Activated gamma-delta T cell treated with anti-CD3 and anti-CD28 coated beads, Interleukin-2, amount 50 U/mL, for 16 hours (primary cell): ENCODE data around the gene FGF11.

Source experiments
- DNase-seq: peaks from one replicate; pipeline ENCODE4 v3.0.0-alpha.2; 2020; ENCODE audit warnings: low read depth

The FGF11 gene

DNA sequence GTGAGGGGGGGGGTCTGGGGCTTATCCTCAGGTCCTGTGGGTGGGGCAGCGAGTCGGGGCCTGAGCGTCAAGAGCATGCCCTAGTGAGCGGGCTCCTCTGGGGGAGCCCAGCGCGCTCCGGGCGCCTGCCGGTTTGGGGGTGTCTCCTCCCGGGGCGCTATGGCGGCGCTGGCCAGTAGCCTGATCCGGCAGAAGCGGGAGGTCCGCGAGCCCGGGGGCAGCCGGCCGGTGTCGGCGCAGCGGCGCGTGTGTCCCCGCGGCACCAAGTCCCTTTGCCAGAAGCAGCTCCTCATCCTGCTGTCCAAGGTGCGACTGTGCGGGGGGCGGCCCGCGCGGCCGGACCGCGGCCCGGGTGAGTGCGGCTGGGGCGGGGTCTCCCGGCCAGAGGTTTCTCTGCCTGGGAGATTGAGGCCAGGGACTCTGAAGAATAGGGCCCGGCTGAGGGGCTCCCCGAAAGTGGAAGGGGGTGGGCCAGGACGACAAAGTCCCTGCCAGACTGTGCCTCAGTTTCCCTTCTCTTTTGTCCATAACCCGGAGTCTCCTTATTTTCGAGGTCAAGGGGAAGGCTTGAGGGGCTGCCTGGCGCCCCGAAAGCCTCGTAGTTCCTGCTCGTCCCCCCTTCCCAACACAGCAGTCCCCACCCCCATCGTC lies at the start of gene FGF11:
Gene FGF11, plus strand, starts transcription at position 51 of the 651 bp plus-strand sequence. Its CDS starts 109 bp downstream, at position 160.
- DNase-seq, result no peak

DNA sequence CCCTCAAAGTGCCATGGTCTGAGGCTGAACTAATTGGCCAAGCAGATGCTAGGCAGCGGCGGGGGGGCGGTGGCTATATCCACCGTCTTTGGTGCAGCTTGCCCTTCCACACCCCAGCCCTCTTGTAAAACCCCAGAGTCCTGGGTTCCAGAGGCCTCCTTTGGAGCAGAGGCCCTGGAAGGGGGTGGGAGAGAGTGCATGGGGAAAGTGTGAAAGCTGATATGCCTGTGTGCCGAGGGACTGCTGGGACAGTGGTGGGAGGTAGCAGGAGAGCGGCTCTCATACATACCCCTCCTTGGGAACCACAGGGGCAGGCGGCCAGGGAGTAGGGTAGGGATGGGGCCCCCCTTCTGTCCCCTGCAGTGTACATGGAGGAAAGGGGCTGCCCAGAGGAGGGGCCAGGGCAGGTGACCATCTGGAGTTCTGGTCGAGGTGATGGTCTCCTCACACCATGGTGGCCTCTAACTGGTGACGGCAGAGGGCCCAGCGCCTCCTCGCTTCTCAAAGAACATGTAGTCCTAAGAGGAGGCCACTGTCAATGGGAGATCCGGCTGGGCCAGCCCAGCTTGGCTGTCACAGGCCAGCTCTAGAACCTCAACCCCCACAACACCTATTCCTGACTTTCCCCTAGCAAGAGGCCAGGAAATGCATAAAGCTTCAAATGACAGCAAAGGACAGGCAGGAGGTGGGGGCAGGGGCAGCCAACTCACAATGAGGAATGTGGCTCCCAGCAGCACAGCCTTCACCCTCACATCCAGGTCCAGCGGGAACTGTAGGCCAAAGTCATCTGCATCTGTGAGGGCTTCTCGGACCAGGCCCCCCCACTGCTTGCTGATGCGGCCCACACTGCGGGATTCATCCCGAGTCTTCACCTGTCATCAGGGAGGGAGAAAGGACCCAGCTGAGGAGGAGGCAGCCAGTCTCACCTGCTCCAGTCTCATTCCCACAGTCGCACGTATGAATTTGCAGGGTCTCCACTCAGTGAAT lies 49.1 kb upstream of the FGF11 start:
- DNase-seq, result no peak

DNA sequence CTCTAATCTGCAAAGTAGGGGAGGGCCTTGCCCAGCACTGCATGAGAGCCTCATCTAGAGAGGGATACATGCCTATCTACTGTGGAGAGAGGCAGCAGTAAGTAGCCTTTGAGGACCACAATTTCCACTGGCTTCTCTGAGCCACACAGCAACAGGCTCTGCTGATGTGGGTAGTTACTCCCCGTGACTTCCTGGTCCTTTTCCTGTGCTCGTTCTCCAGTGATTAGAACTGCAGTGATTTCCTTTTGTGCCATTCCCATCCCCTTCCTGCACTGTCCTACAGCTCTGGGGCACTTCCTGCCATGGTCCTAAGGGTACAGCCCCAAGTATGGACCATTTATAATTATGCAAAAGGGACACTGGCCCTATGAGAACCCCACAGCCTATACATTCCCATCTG lies 48.0 kb upstream of the FGF11 start:
- no peak for DNase-seq

DNA sequence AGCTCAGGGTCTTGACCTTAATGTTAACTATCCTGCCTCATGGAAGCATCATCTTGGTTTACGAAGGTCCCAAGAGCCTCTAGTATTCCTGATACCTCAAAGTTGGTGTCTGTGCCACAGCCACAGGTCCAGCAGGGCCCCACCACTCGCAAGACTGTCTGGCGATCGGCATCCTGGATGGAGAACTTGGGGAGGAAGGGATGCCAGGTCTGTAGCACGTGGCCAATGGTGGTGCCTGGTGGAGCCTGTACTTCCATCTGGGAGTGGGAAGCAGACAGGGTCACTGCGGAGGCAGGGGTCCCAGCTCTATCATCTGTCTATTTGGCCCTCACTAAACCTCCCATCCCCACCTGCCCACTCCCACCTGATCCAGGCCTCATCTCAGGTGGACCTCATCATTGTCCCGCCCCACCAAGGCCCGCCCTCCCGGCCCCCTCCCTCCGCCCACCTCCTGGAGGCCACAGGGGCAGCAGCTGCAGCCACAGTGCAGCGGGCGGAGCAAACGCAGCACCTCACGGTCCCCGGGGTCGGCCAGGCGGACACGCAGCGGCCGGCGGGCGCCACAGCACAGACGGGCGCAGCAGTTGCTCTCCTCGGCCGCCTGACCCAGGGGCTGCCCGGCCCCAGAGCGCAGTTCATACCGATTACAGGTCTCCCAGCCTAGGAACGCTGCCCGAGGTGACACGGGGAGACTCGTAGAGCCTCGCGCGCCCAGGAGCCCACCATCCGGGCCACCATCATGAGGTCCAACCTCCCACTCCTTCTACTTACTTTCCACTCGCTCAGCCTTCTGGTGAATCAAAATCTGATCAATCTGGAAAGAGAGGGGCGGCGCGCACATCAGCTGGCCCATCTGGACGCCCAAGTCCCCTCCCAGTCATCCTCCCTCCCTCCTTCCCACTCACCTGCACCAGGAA lies 46.4 kb upstream of the FGF11 start:
- no peak for DNase-seq

DNA sequence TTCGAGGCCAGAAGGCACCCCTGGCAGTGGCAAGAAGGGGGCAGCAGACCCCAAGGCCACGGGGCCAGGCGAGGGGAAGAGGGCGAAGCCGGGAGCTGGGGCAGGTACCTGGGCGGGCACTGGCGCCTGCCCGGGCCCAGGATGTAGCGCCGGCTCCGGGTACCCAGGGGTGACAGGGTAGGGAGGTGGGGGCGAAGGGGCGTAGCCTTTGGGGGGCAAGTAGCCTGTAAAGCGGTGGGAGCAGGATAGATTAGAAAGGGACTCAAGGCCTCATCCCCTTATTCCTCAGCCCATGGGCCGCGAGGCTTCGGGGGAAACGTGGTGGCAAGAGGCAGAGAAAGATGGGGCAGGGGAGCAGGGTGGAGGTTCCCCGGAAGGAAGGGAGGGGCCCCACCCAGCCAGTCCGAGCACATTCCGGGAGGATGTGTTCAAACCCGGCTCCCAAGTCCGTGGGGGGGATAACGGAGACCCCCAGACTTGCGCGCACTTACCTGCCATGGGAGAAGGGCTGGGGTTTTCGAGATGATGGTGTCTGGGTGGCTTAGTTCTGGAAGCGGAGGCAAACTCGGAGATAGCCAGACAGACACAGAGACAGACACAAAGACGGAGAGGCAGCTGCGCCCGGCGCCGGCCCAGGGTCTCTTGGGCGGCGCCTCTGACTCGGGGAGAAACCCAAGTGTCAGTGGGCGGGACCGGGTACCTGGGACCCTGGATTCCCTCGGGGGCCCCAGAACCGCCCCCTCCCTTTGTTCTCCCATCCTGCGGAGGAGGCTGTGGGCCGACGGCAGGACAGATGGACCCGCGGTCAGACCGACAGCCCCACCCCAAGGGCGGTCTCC lies 45.5 kb upstream of the FGF11 start:
- peak; percentile 42 for DNase-seq

DNA sequence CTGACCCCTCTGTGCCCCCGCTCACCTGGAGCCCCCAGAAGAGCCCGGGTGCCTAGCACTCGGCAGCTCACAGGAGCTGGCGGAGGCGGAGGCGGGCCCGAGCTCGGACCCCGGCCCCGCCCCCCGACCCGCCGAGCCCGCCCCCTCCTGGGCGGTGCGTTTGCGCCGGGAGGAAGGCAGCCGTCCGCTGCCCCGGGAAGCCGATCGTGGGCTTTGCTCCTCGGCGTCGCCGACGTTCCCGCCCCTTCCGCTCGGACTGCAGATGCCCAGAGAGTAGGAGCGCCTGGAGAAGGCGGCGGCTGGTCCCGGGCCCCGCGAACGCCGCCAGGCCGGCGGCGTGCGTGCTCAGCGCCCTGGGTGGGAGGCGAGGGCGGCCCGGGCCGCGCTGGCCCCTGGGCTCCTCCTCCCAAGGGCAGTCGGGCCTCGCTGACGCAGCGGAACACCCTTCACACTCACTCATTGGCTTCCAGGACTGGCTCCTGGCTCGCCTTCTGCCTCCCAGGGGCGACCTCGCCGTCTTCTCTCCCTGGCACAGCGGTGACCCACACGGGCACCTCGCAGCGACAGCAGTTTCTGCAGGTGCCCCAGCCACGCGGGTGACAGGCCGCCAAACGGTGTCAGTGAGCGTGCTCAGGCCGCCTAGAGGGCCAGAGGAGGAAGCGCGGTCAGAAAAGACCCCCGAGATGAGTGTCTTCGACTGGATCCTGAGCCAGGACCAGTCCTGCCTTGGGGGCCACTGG lies 44.7 kb upstream of the FGF11 start, which contains the start of gene PLSCR3:
Gene PLSCR3, minus strand, starts transcription at position 74 of the 740 bp plus-strand sequence. CDS start 415 bp downstream, outside the sequence.
- DNase-seq, result peak; percentile 69

DNA sequence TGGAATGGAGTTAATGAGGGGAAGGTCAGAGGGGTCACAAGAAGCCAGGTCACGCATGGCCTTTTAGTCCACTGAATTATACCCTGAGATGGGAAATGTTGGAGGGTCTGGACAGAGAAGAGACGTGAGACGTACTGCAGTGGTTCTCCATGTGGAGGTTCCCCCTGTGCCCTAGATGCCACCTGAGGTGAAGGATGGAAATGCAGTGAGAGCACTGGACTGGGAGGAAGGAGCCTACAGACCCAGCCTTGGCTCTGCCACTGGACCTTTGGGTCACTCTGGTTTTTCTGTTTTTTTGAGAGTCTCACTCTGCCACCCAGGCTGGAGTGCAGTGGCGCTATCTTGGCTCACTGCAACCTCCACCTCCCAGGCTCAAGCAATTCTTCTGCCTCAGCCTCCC lies 43.2 kb upstream of the FGF11 start:
- no peak for DNase-seq

DNA sequence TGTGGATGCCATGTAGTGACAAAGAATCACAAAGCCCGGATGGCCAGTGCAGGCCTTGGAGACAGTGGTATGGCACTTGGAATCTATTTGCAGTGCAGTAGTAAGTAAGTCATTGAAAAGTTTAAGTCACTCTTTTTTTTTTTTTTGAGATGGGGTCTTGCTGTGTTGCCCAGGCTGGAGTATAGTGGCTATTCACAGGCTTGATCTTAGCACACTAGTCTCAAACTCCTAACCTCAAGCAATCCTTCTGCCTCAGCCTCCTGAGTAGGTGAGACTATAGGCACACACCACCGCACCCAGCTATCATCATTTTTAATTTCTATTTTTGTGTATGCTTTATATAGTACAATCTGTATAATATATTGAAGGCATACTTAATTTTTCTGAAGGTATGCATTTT lies 40.7 kb upstream of the FGF11 start:
- no peak for DNase-seq

DNA sequence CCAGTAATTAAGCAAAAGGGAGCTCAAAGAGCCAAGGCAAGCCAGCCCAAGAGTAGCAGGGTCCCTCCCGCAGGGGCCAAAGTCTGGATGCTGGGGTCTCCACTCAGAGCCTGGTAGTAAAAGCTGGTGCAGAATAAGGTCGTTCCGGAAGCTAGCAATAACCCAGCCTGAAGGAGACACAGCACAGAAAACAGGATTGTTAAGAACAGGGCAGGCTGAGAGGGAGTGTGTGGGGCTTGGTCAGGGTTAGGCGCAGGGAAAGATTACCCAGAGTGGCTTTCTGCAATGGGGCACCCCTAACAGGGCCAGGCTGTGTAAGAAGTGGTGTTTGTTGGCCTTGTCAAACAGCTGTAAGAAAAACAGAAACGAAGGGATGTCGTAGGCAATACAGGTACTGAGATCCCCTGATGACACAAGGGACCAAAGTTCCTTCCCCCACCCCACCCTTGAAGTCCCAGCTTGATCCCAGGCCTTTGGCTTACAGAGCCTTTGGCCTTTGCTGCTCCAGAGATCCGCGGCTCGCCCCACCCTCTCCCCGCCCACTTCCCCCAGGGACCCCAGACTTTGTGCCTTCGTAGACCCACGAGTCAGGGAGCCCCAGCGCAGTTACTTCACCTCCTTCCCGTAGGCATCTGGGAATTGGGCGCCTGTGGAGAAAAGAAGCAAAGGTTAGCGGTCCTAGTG lies 36.1 kb upstream of the FGF11 start:
- DNase-seq, result no peak

DNA sequence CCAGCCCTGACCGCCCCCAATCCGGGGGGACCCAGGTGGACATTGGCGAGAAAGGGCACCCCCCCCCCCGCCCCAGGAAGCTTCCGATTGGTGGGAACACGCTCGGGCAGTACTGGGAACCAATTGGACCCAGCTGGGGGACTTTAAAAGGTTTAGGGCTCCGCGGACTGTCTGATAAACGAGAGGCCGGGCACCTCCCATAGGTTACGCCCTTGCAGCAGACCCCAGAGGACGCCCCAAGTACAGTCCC lies 35.7 kb upstream of the FGF11 start:
- no peak for DNase-seq

DNA sequence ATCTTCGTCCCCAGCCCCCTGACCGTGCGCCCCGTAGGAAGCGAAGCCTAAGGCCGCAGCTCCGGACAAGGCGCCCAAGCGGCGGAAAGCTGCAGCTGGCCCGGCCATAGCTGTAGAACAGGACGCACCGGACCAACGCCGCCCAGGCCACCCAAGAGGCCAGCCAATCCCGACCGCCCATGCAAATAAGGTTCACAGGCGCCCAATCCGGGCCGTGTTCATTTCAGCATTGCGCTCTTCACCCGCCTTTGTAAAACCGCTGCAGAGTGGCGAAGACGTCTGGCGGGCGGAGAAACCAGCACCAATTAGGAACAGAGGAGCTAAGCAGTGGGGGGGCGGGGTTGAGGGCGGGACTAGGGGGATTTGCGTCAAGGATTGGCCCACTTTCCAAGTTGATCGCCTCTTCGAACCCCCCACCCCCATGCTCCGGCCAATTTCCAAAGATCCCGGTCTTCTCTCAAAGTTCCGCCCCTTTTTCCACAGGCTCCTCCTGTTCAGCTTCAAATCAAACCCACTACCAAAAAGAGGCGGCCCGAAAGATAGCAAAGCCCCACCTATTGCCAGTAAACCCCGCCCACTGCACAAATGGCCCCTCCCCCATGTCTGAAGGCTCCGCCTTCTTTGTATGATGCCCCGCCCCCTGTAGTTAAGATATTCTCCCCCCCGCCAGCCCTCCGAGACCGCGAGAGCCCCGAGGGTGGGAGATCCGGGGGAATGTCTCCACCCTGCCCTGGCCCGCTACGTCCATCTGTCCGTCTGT lies 35.2 kb upstream of the FGF11 start, which contains the start of gene TMEM256:
Gene TMEM256, minus strand, starts transcription at position 121 of the 760 bp plus-strand sequence. Its CDS starts 13 bp downstream, at position 108.
- peak; percentile 92 for DNase-seq

DNA sequence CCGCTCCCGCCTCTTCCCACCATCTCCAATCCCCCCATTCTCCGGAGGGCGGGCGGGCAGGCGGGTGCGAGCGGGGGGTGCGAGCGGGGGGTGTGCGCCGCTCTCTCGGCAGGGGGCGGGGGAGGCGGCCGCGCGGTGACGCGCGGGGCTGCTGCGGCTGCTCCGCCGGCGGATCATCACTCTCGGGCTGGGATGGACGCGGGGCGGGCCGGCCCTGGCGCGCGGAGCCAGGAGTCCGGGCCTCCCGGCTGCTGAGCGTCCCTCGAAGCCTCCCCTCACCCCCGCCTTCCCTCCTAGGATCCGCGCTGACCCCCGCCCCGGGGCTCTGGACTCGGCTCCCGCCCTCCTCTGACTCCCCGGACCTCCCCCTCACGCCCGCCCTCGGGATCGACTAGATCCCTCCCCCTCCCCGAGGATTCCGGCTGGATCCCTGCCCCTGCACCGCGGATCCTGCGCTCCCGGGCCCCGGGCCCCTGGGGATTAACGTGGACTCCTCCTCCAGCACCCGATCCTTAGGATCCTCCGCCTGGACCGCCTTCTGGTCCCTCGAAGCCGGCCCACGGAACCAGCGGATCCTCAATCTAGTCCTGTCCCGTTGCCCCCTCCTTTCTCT lies 34.5 kb upstream of the FGF11 start:
- no peak for DNase-seq

DNA sequence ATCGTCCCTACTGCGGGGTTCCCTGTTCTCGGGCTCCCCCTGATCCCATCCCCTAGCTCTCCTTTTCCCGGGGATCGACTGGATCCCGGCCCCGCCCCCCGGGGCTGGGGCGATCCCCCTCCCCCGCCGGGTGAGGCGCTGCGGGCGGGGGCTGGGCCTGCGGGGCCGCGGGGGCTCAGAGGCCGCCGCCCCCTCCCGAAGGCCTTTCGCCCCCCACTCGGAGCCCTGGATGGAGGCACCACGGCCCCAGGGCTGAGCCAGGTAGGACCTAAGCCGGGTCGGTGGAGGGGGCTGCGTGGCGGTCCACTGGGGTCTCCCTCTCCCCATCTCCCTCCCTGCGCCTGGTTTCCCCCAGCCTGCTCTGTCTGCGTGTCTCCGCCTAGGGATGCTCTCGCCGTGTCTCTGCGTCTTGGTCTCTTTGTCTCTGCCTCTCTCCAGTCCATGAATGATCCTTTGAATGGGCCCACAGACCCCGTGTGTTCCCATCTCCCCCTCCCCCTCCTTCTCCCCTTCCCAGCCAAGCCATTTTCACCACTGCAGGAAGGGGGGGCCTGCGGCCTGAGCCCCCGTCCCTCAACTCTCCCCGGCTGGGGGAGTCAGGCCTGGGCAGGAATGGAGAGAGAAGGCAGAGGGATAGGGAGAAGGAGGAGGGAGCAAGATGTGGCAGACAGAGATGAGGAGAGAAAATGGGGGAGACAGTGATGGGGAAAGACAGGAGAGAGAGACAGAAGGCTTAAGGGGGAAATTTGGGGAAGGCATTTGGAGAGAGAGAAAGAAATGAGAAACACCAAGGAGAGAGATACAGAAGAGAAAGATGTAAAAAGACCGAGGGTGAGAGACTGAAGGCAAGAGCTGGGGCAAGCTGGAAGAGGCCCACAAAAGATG lies 33.7 kb upstream of the FGF11 start:
- no peak for DNase-seq

DNA sequence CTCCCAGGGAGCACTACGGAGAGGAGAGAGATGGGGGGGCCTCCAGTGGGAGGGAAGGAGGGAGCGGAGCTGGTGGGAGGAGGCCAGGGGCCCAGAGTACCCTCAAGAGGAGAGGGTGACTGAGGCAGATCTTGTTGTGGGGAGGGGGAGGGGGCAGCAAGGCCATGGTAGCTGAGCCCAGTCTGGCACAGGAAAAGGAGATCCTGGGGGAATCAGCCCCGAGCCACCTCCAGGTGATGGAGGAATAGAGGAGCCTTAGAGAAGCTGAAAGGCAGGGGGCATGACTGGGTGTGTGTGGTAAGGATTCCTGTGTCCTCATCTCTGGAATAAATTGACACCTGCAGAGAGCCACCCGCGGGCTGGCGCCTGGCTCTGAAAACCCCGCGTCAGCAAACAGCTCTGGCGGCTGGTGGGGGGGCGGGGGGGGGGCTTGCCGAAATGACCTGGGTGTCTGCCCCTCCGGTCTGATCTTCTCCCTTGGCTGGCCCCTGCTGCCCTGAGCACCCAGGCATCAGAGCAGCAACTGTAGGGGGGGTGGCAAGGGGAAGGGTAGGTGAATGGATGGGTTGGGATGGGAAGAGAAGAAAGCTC lies 33.0 kb upstream of the FGF11 start:
- DNase-seq, result no peak

DNA sequence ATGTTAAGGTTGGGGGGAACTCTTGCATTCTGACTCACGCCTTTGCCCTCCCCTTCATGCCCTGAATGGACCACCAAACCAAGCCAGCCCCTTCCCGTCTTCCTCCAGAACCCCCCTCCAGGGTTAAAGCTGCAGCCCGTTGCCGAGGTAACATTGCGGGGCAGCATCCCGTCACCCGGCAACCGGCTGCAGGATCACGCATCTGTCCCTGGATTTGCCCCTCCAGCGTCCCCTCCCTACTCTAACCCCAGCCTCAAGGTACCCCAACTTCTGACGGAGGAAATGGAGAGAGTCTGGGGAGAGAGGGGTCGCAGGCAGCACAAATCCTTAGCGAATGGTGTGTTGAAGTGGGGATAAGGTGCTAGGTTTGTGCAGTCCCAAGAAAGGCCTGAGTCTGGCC lies 32.2 kb upstream of the FGF11 start:
- no peak for DNase-seq

DNA sequence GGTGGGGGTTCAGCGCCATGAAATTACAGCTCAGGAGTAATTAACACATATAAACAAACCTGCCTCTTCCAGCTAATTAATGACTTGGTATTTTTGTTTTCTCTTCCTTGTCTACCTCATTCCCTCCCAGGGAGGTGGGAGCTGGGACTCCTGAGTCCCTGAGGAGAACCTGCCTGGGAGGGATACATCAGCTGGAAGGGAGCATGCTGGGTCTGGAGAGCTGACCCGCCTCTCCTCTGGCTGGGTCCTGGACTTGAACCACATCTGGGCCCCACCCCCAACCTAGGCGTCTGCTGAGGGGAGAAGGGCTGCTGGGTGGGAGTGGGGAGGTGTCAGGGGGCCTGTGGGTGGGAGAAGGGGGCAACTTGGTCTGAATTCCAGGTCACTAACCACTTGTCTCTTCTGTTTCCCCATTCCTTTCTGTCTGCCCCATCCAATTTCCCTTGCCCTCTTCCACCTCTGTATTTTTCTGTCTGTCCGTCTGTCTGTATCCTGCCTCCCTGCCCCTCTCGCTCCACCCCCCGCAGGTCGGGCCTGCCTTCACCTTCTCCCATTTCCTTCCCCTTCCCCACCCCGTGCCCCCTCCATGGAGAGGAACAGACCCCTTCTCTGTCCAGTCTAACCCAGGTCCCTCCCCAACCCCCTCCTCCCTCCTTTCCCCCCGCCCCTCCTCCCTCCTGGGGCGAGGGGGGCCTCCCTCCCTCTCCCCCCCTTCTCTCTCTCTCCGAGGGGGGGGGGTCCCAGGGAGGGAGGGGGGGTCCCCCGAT lies 31.6 kb upstream of the FGF11 start, which contains the start of gene NLGN2:
Gene NLGN2, plus strand, starts transcription at position 361 of the 767 bp plus-strand sequence. CDS start 411 bp downstream, outside the sequence.
- no peak for DNase-seq
